ENCODE measurements around the gene CDKN1B. TPM values are rescaled to one million over a fixed set of nuclear protein-coding genes. Genes with fewer than 3 reads are reported as not detected.
A peak's percentile ranks its signal among the peaks of the same experiment; 100 is the strongest.

The CDKN1B gene
- total and polyA plus RNA-seq, 2 experiments from 2014 or later, result 7.0 to 46.0 TPM

GRCh38 chr12:12693111-12693671 is 24.0 kb upstream of the CDKN1B start:
- Histone ChIP-seq H3K4me1 (ENCODE audit: insufficient read depth) (no peaks in the 10 kb centered on the region), H3K4me3 (no peak overlapping the region), H2AFZ (no peak overlapping the region), H3K9me3 (ENCODE audit: low read depth) (no peaks in the 10 kb centered on the region), H3K4me2 (no peak overlapping the region), H4K20me1 (ENCODE audit: insufficient read depth, poor library complexity, severe bottlenecking) (no peaks in the 10 kb centered on the region), H3K79me2 (no peaks in the 10 kb centered on the region), H3K27ac (no peak overlapping the region), H3K9me2 (replicated peaks; ENCODE audit: insufficient read depth) (no peaks in the 10 kb centered on the region), H3K36me3 (replicated peaks; ENCODE audit: insufficient read depth, low read depth) (no peaks in the 10 kb centered on the region), H3K27me3 (no peaks in the 10 kb centered on the region)
- no peak for TF ChIP-seq EZH2phosphoT487 (IDR thresholded peaks at IDR 0.05; ENCODE audit: low read depth, severe bottlenecking, unreplicated experiment)
- TF ChIP-seq EZH2 (IDR thresholded peaks at IDR 0.05; ENCODE audit: borderline replicate concordance), result no peak
- no peak for TF ChIP-seq CTCF (IDR thresholded peaks at IDR 0.05; ENCODE audit: poor library complexity)
- 34% methylated on average over 3 of the region's 3 CpGs for WGBS (ENCODE audit: low lambda C conversion rate, missing lambda C conversion rate)
- no peak for DNase-seq (ENCODE audit: low spot score)

- H3K27me3 ChIP-seq, result no peaks in the 10 kb centered on the region
- H3K4me2 ChIP-seq, result peak overlapping the region; percentile 77
- no peaks in the 10 kb centered on the region for H3K9me3 ChIP-seq (ENCODE audit: low read depth)
- H2AFZ ChIP-seq, result peak overlapping the region; percentile 97
- DNase-seq (ENCODE audit: low spot score), result peak; percentile 96
- no peaks in the 10 kb centered on the region for H4K20me1 ChIP-seq (ENCODE audit: insufficient read depth, poor library complexity, severe bottlenecking)
- no peaks in the 10 kb centered on the region for H3K9me2 ChIP-seq (replicated peaks; ENCODE audit: insufficient read depth)
- peak overlapping the region; percentile 56 for H3K4me3 ChIP-seq
- TF ChIP-seq EZH2 (IDR thresholded peaks at IDR 0.05; ENCODE audit: borderline replicate concordance) (no peak), EZH2phosphoT487 (IDR thresholded peaks at IDR 0.05; ENCODE audit: low read depth, severe bottlenecking, unreplicated experiment) (no peak), CTCF (IDR thresholded peaks at IDR 0.05; ENCODE audit: poor library complexity) (no peak)
- 2% methylated on average over 29 of the region's 29 CpGs for WGBS (ENCODE audit: low lambda C conversion rate, missing lambda C conversion rate)
- H3K4me1 ChIP-seq (ENCODE audit: insufficient read depth), result no peaks in the 10 kb centered on the region
- H3K79me2 ChIP-seq, result no peaks in the 10 kb centered on the region
- peak overlapping the region; percentile 97 for H3K27ac ChIP-seq
- no peaks in the 10 kb centered on the region for H3K36me3 ChIP-seq (replicated peaks; ENCODE audit: insufficient read depth, low read depth)
Observed at GRCh38 chr12:12696562-12697383, 20.4 kb upstream of the CDKN1B start.

GRCh38 chr12:12699345-12699744 is 17.8 kb upstream of the CDKN1B start:
- no peak overlapping the region for H3K4me2 ChIP-seq
- no peak overlapping the region for H2AFZ ChIP-seq
- H3K9me3 ChIP-seq (ENCODE audit: low read depth), result no peaks in the 10 kb centered on the region
- no peaks in the 10 kb centered on the region for H3K36me3 ChIP-seq (replicated peaks; ENCODE audit: insufficient read depth, low read depth)
- DNase-seq (ENCODE audit: low spot score), result no peak
- H3K27me3 ChIP-seq, result no peaks in the 10 kb centered on the region
- H3K9me2 ChIP-seq (replicated peaks; ENCODE audit: insufficient read depth), result no peaks in the 10 kb centered on the region
- TF ChIP-seq EZH2 (IDR thresholded peaks at IDR 0.05; ENCODE audit: borderline replicate concordance) (no peak), CTCF (IDR thresholded peaks at IDR 0.05; ENCODE audit: poor library complexity) (no peak), EZH2phosphoT487 (IDR thresholded peaks at IDR 0.05; ENCODE audit: low read depth, severe bottlenecking, unreplicated experiment) (no peak)
- 87% methylated on average over 1 of the region's 1 CpG for WGBS (ENCODE audit: low lambda C conversion rate, missing lambda C conversion rate)
- H3K27ac ChIP-seq, result no peak overlapping the region
- no peak overlapping the region for H3K4me3 ChIP-seq
- H3K4me1 ChIP-seq (ENCODE audit: insufficient read depth), result no peaks in the 10 kb centered on the region
- H3K79me2 ChIP-seq, result no peaks in the 10 kb centered on the region
- H4K20me1 ChIP-seq (ENCODE audit: insufficient read depth, poor library complexity, severe bottlenecking), result no peaks in the 10 kb centered on the region
